NOMO-1 (cell line): ENCODE measurements around the gene ADAP1.
"Not testable (repeated sequence)": the region's sequence is repeated elsewhere in the genome, so short reads cannot be mapped to it uniquely, and the experiment has no call there.

Source experiments
- DNase-seq, 2 experiments: peaks; one replicate each; lab custom pipeline; 2025; ENCODE audit not compliant: unreplicated experiment in 2 of 2; lab: John Stamatoyannopoulos, UW

ADAP1 gene

GRCh38 chr7:885261-885892 is 69.1 kb downstream of the ADAP1 start:
- DNase-seq = no peak

GRCh38 chr7:884191-885003 is 70.1 kb downstream of the ADAP1 start:
- no peak for DNase-seq

GRCh38 chr7:883055-884021 is 71.1 kb downstream of the ADAP1 start:
- no peak for DNase-seq

GRCh38 chr7:882336-883035 is 72.0 kb downstream of the ADAP1 start:
- DNase-seq = no peak

GRCh38 chr7:881441-882234 is 72.8 kb downstream of the ADAP1 start:
- DNase-seq = no peak

- DNase-seq = no peak
Measured at GRCh38 chr7:880450-880849, 74.0 kb downstream of the ADAP1 start.

- DNase-seq = no peak
Measured at GRCh38 chr7:879706-880105, 74.8 kb downstream of the ADAP1 start.

GRCh38 chr7:879093-879492 is 75.4 kb downstream of the ADAP1 start:
- DNase-seq = no peak

GRCh38 chr7:877312-878232 is 76.9 kb downstream of the ADAP1 start:
- DNase-seq = peak in 1 of 2 experiments; percentile 29

- peak; percentile 43 to 68 for DNase-seq
Measured at GRCh38 chr7:876972-877311, 77.5 kb downstream of the ADAP1 start.

- DNase-seq = peak; percentile 81 to 91
Measured at GRCh38 chr7:876077-876971, 78.2 kb downstream of the ADAP1 start, which contains the start of gene GET4. TSS of gene GET4 (plus strand) at chr7:876554. CDS start at chr7:876646, 92 bp downstream.

- DNase-seq = no peak
Measured at GRCh38 chr7:875476-876076, 78.9 kb downstream of the ADAP1 start.

- no peak for DNase-seq
Measured at GRCh38 chr7:875051-875450, 79.4 kb downstream of the ADAP1 start.

GRCh38 chr7:874031-874749 is 80.3 kb downstream of the ADAP1 start:
- DNase-seq = no peak

- peak; percentile 77 to 85 for DNase-seq
Measured at GRCh38 chr7:873367-874002, 81.0 kb downstream of the ADAP1 start.

GRCh38 chr7:872685-873084 is 81.8 kb downstream of the ADAP1 start:
- not testable (repeated sequence) for DNase-seq
